Retinal pigment epithelial cell (primary cell): Measurements from ENCODE around the gene STARD7.

Experiments
- DNase-seq: peaks from one replicate; pipeline ENCODE4 v3.0.0-alpha.2; 2010; ENCODE audit warnings: low read depth
- H3K4me3 ChIP-seq: 2 replicates; pipeline ENCODE4 v1.5.1; 2011; ENCODE audit warnings: mild to moderate bottlenecking, low read length, control low read depth, moderate library complexity
- CTCF ChIP-seq: conservative IDR thresholded peaks from 2 replicates; pipeline ENCODE4 v1.5.1; 2011; ENCODE audit warnings: low read depth, low read length, control low read depth, inconsistent platforms

Gene STARD7

DNA sequence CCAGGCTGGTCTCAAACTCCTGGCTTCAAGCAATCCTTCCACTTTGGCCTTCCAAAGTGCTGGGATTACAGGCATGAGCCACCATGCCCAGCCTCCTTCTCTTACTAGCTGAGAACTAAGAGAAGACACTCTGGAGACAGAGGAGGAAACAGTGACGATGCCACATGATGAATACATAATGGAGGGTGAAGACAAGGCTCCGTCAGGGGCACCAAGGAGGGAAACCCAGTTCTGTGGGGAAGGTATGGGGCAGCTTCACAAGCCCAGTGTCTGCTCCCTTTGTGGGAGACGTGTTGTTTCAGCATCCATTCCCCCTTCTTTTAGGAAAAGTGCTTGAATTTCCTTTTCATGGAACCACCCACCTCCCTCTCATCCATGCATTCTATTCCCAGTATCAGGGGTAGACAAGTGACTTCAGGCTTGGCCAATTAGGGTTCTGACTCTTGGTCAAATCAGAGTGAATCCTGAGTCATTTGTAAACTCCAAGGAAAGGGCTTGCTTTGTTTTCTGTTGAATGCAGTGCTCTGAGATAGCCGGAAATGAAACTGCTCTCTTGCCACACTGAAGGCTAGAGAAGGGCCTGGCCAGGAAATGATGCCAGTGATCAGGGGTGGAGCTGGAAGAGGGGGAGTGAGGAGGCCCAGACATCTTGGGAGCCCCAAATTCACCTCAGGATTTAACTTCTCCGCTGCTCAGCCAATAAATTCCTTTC lies 33.4 kb upstream of the STARD7 start:
- DNase-seq: no peak
- no peak for TF ChIP-seq CTCF
- H3K4me3 ChIP-seq: no peak overlapping the region

DNA sequence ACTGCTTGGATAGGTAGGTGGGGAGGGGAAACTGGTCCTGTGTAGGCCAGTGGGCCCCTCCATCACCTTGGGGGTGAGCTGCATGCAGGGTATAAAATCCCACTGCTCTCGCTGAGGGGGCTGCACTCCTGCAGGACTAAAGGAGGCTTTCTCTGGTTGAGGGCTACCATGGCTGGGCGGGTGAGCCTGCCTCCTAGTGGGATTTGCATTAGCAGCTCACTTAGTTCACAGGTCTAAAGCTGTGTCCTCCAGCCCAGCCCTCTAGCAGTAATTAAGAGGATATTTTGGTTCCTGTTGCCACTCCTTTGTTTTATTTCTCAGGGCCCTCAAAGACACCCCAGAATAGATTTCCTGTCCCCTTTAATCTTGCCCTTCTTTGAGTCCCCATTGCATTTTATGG lies 32.6 kb upstream of the STARD7 start:
- no peak for DNase-seq
- no peak for TF ChIP-seq CTCF
- no peak overlapping the region for H3K4me3 ChIP-seq

DNA sequence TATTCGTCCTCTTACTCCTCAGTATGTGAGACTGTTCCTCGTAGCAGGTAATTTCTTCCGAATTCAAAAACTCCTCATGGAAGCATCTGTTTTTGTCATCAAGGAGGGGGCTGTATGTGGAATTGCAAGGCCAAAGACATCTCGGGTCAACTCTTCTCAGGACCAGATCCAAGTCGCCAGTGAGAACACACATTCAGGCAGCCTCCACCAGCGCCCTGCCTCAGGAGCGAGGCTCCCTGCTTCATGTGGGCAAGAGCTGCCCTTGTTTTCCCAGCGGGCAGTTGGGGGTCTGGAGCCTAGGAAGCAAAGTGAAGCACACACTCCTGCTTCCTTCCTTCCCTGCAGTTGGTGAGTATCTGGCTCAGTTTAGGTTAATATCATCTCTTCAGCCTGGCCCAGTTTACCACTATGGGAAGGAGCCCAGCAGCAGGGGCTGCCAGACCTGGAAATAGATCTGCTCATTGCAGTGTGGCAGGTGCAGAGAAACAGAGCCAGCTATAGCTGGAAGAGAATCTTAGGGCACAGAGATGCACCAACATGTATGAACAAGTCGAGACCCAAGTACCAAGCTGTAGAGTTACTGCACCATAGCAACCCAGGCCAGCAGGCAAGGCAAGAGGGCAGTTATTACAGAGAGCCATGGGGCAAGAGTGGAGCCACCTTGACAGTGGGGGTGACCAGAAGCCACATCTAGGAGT lies 31.9 kb upstream of the STARD7 start:
- H3K4me3 ChIP-seq: no peak overlapping the region
- TF ChIP-seq CTCF: no peak
- no peak for DNase-seq

DNA sequence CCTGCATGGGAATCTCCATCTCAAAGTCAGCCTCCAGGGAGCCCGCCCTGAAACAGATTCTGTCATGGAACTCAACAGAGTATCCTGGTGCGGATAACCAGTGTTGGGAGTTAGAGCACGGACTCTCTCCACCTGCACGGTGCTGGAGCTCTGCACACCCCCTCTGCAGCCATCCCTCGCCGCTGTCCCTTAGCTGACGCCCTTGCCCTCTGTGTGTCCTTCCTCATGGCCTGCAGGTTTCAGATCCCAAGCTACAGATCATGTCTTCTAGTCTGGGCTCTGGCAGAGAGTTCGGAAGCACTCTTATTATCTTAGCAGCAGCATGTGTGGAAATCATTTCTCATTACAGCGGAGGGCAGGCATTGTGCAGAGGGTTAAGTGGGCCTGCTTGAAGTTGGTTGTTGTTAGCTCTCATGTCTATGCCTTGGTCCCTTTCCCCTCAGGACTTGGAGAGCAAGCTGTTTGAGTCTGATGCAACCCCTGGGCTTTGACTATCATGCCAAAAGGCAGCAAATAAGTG lies 31.2 kb upstream of the STARD7 start:
- DNase-seq: no peak
- TF ChIP-seq CTCF: no peak
- H3K4me3 ChIP-seq: no peak overlapping the region

- TF ChIP-seq CTCF: no peak
- no peak for DNase-seq
- H3K4me3 ChIP-seq: no peak overlapping the region
Observed at GRCh38 chr2:96239091-96239490, 30.5 kb upstream of the STARD7 start.

DNA sequence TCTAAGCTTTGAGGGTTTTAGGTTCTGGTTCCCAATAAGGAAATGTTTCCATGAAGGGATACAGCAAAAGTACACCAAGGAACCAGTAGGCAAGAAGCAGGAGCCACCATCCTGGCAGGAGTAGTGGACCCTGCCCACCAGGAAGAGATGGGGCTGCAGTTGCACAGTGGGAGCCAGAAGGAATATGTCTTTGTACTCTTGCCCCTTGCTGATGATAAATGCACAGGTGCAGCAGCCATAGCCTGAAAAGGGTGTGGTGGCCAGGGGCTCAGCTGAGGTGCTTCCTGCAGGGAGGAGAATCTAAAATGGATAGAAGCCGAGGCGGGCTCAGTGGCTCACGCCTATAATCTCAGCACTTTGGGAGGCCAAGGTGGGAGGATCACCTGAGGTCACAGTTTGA lies 29.6 kb upstream of the STARD7 start:
- no peak for DNase-seq
- H3K4me3 ChIP-seq: no peak overlapping the region
- no peak for TF ChIP-seq CTCF

DNA sequence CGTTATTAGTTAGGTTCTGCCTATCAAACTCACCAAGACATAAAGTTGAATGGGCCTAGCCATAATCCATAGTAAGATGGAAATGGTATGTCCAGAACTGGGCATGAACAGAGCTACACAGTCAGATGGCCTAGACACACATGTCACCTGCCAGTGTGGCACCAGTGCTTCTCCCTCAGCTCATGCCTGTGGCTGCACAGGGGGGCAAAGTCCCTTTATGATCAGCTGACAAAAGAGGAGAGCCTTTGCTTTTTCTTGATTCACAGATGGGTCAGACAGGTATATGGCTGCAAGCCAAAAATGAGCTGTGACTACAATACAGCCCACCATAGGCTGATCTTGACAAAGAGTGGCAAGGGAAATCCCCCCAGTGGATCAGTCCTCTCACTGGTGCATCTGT lies 28.3 kb upstream of the STARD7 start:
- no peak overlapping the region for H3K4me3 ChIP-seq
- TF ChIP-seq CTCF: no peak
- no peak for DNase-seq
